ENCODE results near the gene ZNF710.

GRCh38 chr15:90083419-90083818 is 82.3 kb downstream of the ZNF710 start:
- TF ChIP-seq GABPA (IDR thresholded peaks at IDR 0.05; ENCODE audit: low read depth), result no peak
- no peak for TF ChIP-seq CTCF (IDR thresholded peaks at IDR 0.05; ENCODE audit: insufficient read depth, low read length)

Data from HL-60 (cell line).